CD4-positive, alpha-beta T cell treated with Interleukin-17A for 1 hour (primary cell): Measurements from ENCODE around the gene ZNF207.
"Not testable (repeated sequence)": the region's sequence is repeated elsewhere in the genome, so short reads cannot be mapped to it uniquely, and the experiment has no call there.

Source experiments
- DNase-seq: peaks from one replicate; pipeline ENCODE4 v3.0.0-alpha.2; 2020

Gene ZNF207

DNA sequence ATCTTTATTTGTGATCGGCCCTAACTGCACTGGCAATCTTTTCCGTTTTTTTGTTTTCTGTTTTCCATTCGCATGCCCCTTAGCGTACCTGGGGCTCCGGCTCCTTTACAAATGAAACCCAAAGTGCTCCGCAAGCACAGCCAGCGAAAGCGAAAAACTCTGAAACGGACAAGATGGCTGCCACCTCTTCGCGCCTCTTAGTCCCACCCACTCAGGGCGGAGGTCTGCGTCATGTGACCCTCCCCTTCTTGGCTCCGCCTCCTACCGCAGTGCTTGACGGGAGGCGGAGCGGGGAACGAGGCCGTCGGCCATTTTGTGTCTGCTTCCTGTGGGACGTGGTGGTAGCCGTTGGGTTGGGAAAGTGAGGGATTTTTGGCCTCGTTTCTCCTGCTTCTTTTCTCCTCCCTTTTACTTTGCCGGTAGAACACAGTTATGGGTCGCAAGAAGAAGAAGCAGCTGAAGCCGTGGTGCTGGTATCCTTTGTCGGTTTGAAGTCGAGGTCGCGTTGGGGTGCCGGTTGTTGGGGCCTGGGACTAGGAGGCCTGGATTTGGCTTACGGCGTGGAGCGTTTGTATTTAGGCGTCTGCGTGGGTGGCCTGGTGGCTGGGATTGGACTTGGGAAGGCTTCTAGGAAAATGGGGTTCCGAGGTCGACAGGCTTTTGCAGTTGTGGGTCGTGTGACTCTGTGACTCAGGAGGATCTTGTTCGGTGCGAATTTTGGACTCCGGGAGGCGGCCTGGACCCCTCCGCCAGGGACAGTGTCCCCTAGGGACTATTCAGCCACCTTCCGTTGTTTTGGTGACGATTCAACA is at the start of gene ZNF207:
TSS of gene ZNF207 (plus strand) at position 304 of the 812 bp plus-strand sequence. CDS start at position 433, 129 bp downstream.
- peak; percentile 97 for DNase-seq

DNA sequence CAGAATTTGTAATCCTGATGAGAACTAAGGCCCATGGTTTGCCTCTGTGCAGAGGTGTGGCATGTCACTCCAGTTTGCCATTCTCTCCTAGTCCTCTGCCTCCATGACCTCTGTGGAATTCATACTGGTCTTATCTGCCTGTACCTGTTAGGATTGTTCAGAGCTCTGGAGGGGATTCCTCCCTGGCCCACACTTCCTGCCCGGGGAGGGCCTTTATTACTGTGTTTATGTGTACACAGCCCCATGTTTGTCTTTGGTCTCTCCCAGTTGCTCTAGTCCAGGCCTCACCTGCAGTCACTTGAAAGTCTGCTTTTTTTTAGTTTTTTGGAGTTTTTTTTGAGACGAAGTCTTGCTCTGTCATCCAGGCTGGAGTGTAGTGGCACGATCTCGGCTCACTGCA is 47.9 kb upstream of the ZNF207 start:
- no peak for DNase-seq

DNA sequence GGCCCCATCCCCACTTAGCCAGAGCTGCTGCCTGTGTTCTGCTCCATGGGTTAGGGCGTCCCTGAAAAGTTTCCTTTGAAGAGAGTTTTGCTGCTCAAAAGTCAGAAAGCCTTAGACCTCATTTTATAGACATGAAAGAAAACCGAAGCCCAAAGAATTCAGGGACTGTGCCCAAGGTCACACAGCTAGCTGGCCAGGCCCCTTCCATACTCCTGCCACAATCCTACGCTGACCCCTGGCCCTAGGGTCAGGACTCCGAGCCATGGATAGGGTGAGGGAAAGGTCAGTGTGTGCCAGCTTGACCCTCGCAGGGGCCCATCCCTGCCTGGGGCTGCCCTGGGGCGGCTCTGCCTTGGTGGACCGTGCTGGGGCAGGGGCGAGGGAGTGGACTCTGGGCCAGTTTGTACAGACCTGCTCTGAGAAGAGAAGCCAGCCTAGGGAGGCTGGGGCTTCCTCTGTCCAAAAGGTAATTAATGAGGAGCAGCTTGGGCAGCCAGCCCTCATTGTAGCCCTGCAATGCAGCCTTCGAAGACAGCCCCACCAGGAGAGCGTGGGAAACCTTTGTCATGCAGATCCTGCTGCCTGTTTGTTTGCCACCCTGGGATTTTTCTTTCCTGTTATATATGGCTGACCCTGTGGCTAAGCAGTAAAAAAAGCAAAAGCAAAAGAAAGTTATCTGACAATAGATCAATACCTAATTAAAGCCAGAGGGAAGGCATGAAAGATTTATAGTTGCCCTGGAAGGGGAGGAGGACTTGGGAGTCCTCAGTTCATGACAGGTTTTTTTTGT is 46.9 kb upstream of the ZNF207 start:
- no peak for DNase-seq

DNA sequence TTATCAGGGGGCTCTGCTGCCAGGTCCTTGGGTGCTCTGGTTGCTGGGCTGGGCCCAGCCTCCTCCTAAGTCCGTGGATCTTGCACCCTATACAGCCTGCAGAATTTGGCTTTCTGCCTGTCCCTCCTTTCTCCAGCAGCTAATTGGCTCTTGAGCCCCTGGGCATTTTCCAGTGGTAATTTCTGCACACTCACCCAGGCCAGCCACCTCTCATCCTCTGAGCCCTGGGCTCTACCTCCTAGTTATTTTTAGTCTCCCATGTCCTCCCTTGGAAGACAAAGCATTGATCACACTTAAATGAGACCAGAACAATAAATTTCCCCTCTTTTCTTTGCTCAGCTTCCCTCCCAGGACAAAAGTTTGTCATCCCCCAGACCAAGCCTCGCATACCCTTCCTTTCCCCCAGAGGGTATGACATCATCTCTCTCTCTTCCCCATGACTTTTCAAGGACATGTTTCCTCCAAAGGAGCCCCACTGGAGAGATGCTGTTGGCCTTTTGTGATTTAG is 46.1 kb upstream of the ZNF207 start:
- DNase-seq = no peak

DNA sequence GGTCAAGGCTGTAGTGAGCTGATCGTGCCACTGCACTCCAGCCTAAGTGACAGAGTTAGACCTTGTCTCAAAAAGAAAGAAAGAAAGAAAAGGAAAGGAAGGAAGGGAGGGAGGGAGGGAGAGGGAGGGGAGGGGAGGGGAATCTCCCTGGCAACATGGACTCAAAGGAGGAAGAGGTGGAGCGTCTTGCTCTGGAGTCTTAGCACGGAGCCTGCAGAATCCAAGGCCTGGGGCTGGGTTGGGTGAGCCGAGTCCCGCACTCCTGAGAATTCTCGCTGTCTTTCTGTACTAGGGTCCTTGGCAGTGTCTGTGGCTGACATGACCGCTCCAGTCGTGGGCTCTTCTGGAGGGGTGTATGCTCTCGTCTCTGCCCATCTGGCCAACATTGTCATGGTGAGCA is 44.9 kb upstream of the ZNF207 start:
- no peak for DNase-seq

DNA sequence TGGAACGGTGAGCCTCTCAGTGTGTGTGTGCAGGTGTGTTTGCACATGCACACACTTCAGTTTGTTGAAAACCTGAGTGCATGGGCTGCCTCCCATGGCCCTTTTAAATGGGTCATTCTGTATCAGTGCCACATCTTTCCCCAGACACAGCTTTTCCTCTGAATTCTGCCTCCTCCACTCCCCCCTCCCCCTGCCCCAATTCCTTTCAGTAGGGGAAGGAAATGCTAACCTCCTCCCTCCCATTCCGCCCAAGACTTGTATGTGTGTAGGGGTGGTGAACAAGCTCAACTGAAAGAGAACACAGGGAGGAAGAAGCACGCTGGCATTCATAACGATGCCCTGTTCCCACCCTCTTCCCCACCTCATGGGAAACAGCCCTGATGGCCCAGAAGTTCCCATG is 42.3 kb upstream of the ZNF207 start:
- DNase-seq = no peak

DNA sequence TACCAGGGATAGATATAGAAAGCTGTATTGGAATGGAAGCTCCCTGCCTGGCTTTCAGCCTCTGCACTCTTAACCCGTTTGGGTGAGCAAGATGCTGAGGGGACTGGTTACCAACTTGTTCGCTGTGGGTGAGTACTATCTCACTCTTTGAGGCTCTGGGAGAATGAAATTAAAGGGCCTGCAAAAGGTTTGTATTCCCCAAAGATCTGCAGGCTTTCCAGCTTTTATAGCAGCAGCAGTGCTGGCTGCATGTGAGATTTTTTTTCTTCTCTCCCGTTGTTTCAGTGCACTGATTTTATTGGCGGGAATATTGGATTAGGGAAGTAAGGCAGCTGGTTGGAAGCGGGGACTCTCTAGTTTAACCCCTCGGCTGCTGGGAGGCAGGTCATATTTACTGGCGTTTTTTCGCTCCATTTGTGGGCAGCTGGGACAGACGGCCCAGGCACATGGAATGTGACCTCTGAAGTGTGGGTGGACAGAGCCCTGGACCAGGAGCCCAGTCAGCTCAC is 38.9 kb upstream of the ZNF207 start:
- no peak for DNase-seq

DNA sequence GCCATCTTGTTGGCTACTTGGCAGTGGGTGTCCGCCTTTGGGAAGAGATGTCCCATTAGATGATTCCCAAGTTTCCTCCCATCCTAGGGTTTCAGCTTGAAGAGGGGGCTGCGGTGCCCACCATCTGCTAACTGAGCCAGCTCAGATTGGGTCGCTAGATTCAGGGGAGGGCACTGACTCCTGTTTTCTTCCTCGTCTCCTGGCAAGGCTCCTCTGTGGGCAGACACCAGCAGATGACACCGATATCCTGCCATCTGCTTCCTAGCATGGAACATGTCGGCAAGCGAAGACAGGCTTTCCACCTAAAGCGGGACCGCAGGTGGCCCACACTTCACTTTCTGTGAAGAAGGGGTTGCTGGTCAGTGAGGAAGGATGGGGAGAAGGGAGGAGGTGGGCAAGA is 35.3 kb upstream of the ZNF207 start:
- DNase-seq = no peak

DNA sequence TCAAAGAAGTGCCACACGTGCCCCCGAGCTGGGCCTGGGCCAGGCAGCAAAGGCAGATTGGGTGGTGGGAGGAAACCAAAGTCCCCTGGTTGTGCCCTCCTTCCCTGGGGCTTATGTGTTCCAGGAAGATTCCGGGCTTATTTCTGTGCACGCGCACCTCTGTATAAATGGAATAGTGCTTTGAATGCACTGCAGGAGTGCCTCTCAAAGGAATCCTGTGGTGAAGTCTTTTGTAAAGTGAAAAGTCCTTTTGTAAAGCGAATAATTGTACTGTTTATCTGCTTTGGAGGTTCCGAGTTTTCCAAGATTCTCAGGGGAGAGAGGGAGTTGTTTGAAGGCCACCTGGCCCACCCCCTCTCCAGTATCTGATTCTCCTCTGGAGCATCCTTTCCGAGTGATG is 34.8 kb upstream of the ZNF207 start:
- DNase-seq = no peak

DNA sequence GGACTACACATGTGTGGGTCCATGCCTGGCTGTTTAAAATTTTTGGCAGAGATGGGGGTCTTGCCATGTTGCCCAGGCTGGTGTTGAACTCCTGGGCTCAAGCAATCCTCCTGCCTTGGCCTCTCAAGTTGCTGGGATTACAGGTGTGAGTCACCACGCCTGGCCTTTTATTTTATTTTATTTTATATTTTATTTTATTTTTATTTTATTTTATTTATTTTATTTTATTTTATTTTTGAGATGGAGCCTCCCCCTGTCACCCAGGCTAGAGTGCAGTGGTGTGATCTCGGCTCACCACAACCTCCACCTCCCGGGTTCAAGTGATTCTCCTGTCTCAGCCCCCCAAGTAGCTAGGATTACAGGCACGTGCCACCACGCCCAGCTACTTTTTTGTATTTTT is 33.3 kb upstream of the ZNF207 start:
- not testable (repeated sequence) for DNase-seq

DNA sequence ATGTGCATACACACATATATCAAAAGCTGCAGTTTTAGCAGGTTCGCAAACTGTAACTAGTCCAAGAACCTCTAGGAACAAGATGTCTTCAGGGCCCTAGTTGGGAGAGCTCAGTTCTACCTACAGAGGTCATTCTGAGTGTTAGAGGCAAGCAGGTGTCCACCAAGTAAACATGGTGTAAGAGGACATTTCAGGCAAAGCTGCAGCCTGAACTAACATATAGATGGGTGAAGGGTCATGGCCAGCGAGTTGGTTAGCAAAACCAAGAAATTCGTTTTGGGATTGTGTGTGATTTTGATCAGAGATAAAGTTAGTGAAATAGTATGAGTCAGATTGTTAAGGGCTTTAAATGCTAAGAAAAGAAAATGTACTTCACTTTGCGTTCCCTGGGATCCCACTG is 32.6 kb upstream of the ZNF207 start:
- no peak for DNase-seq

DNA sequence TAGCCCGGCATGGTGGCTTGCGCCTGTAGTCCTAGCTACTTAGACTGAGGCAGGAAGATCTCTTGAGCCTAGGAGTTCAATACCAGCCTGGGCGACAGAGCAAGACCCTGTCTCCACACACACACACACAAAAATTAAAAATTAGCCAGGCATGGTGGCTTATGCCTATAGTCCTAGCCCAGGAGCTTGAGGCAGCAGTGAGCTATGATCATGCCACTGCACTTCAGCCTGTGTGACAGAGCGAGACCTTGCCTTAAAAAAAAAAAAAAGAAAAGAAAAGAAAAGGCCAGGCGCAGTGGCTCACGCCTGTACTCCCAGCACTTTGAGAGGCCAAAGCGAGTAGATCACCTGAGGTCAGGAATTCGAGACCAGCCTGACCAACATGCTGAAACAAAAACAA is 31.9 kb upstream of the ZNF207 start:
- no peak for DNase-seq

DNA sequence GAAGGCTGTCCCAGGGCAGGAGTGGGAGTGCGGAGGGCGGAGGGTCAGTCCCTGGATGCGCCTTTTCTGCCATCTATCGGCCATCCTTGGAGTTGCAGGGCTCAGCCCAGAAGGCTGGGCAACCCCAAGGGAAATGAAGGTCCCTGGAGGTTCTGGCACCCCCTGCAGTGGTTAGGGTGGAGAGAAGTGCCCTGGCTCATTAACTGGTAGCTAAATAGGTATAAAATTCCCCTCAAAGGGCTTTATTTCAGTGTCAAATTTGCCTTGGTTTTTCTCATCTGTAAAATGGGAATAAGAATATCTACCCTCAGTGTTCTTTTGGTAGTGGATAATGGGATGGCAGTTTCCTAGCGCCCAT is 30.4 kb upstream of the ZNF207 start:
- peak; percentile 79 for DNase-seq

DNA sequence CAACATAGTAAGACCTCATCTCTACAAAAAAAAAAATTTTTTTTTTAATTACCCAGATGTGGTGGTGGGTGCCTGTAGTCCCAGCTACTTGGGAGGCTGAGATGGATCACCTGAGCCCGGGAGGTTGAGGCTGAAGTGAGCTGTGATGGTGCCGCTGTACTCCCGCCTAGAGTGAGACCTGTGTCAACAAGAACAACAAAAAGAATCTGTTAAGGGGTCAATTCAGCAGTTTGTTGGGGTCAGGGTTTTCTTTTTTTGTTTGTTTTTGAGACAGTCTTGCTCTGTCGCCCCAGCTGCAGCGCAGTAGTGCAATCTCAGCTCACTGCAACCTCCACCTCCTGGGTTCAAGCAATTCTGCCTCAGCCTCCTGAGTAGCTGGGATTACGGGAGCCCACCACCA is 29.9 kb upstream of the ZNF207 start:
- not testable (repeated sequence) for DNase-seq

DNA sequence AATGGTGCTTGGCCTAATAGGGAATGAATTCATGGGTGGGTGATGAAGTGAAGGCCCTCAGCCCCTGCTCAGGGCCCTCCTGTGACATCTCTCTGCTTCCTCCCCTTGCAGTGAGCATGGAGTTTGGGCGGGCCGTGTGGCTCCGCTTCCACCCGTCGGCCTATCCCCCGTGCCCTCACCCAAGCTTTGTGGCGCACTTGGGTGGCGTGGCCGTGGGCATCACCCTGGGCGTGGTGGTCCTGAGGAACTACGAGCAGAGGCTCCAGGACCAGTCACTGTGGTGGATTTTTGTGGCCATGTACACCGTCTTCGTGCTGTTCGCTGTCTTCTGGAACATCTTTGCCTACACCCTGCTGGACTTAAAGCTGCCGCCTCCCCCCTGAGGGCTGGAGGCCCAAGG is 29.1 kb upstream of the ZNF207 start:
- DNase-seq = no peak

DNA sequence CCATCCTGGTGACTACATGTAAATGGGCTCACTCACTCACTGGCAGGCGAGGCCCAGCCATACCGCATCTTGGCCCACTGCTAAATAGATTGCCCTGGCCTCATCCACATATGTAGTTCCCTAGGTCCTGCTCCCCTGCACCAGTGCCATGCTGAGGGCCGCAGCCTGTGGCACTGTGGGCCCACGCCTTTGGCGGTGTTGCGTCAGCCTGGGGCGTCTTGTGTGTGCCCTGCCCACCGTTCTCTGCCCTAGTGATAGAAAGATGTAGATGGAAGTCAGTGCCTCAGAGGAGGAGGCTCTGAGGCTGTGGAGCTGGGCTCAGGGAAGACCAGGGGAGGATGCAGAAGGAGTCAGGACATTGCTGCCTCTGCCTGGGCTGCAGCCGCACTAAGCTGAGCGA is 26.9 kb upstream of the ZNF207 start:
- DNase-seq = no peak

DNA sequence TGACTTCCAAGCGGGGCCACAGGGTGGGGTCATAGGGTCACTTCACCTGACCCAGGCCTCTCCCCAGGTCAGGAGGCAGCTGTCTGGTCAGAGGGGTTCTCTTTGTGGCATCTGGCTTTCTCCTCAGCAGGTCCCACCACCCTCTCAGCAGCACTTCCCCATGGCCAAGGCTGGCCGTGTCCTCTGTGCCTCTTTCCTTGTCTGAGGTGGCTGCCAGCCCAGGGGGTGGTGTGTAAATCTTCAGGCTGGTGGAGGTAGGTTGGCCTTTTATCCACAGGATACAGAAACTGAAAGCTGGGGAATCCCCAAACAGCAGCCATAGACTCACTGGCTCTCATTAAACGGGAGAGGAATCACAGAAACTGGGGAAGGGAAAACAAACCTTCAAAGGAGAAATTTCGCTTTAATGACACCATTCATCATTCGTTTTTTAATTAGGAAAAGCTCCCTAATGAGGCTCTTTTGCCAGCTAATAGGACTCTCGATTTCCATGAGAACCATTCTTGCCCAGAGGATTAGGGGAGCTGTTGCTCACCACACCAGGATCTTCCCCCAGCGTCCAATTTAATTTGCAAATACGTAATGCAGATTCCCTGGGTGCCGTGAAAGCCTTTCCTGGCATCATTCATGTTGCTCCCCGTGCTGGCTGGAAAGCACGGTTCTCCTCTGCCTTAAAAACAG is 26.0 kb upstream of the ZNF207 start:
- DNase-seq = peak; percentile 59

DNA sequence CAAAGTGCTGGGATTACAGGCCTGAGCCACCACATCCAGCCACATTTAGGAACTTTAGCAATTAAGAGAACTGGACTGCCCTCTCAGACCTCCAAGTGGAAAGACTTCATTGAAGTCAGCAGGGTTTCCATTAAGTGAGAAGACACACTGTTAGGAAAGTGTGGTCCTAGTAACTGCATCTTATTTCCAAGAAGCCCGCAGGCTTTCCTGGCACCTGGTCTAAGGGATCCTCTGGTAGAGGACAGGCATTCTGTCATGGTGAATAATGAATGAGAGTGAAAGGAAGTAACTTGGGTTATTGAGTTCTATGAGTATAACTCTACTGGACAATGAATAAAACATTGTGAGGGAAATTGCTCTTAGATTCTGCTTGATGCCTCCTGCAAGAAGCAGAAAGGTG is 22.0 kb upstream of the ZNF207 start:
- no peak for DNase-seq

DNA sequence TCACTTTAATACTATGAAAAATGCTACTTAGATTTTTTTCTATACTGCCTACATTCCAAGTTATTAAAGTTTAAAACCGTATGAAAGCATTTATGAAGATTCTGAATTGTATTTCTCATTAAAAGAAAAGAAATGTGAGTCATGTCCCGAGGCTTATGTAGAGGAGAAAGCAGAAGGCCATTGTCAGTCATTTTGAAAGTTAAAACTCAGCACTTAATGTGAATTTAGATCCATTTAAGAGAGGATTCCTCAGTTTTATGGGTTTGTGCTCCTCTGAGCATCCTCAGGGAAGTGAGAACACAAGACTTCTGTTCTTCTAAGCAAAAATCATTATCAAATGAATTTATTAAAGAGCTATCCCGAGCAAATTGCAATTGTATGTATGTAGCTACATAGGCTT is 19.8 kb upstream of the ZNF207 start:
- DNase-seq = no peak

DNA sequence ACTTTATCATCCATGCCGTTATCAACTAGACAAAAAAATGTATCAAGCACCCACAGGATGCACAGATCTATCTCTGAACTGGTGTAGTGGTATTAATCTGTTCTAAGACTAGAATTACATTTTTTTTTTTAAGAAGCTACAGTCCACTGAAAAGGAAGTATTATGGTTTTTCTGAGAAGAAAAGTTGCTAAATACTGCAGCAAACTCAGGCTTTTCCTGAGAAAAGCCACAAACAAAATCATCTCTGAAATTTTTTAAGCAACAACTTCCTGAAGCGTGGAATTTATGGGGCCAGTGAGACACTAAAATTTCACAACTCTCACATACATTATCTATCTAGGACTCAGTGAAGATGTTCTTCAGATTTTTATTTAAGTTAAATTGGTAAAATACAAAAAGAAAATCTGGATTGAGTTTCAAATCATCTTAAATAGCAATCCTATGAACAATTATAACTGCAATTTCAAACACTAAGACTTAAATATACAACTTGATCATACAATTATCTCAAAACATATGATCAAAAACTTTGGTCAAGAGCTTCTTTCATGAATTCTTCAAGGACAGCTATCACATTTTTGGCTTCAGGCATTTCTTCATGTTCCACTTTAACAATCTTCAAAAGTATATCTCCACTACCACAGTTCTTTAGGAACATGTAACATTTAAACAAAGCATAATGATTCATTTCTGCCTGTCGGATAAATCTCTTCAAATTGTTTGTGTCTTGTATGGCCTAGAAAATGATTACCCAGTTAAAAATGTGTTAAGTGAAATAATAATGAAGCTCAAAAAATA is 18.5 kb upstream of the ZNF207 start:
- no peak for DNase-seq

DNA sequence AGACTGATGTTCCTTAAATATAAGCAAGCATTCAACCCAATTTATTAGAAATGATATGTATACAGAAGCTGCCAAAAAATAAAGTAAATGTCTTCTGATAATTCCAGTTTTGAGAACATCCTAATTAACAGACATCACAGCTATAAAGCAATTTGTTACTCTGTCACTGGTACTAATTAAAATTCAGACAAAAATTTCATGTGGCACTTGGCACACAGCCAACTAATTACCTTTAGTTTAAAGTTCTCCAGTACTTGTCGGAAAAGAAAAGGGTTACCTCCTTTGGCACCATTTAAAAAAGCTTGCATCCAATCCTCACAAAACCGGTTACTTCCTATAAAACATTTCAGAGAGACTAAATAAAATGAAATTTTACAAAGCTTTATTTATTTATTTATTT is 16.8 kb upstream of the ZNF207 start:
- DNase-seq = no peak

DNA sequence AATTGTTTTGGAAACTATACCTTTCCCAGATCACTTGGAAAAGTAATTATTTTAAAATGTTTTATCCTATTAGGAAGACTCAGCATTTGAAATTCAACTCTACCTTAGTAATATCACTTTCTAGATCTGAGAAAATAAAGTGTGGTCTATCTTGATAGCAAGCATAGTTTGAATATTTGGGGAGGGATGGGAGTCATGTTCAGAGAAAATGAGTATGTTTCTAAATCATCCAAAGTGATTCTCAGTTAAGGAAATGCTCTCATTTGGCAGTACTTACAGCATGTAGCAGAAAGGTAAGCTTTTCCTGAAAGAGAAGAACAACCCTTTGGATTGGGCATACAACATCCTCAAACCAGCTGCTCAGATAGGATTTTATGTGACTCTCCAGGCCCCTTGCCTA is 14.9 kb upstream of the ZNF207 start:
- no peak for DNase-seq

DNA sequence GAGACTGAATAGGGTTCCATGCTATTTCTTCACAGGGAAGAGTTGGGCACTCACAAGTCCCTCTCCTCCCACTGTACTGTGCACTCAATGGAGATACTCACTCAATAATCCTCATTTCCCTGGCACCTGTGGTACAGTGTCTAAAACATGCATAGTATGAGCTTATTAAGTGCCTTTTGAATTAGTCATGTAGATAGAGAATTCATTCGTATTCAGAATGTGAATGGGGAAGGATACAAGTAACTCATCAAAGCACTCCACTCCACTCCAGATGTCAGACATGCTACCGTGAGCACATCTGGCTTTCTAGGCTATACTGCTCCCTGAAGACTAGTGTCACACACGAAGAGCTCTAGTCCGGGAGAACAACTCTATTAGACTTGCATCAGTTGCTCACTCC is 14.3 kb upstream of the ZNF207 start:
- no peak for DNase-seq
